SK-N-SH (cell line): ENCODE measurements around the gene BTRC. TPM values are rescaled to one million over a fixed set of nuclear protein-coding genes. Genes with fewer than 3 reads are reported as not detected.

Source experiments
- CTCF ChIA-PET: fragments of 300-600, 350-600 bp; formaldehyde crosslinking; extraction: SDS; loops from one replicate; lab custom pipeline; 2021; lab: Yijun Ruan, JAX
- POLR2A ChIA-PET: fragments of 350-600 bp; sonication (Branson Sonifier 250); formaldehyde crosslinking; extraction: SDS; loops from one replicate; lab custom pipeline; 2020; ENCODE audit warnings: antibody characterized with exemption, inconsistent platforms; lab: Yijun Ruan, JAX
- DNase-seq: peaks from one replicate; pipeline ENCODE4 v3.0.0; 2012
- H2AFZ ChIP-seq: fragments of 200-600 bp; sonication (generic); 2 replicates; pipeline ENCODE4 v1.8.1; 2016; ENCODE audit warnings: antibody characterized with exemption, mild to moderate bottlenecking, low read depth
- H3F3A ChIP-seq: fragments of 200-600 bp; sonication (generic); replicated peaks from 2 replicates; pipeline ENCODE3; 2016; ENCODE audit warnings: antibody characterized with exemption, mild to moderate bottlenecking; ENCODE audit not compliant: insufficient read depth
- H3K27ac ChIP-seq, 2 experiments: fragments of 200-500 bp in 1 of 2; fragments of 200-600 bp in 1 of 2; sonication (Bioruptor generic) in 1 of 2; sonication (generic), shearing (Covaris generic) in 1 of 2; 2 replicates each; pipeline versions ENCODE4 v1.5.1 to v1.6.1; 2014 to 2016; ENCODE audit warnings: low read depth in 2 of 2, inconsistent platforms in 1 of 2, low read length in 1 of 2, mild to moderate bottlenecking in 1 of 2, mixed read lengths in 1 of 2
- H3K27me3 ChIP-seq: fragments of 200-600 bp; sonication (generic), shearing (Covaris generic); 2 replicates; pipeline ENCODE4 v1.6.1; 2016; ENCODE audit warnings: mixed run types; ENCODE audit not compliant: insufficient read depth
- H3K36me3 ChIP-seq, 2 experiments: fragments of 200-500 bp in 1 of 2; fragments of 200-600 bp in 1 of 2; sonication (Bioruptor generic) in 1 of 2; sonication (generic) in 1 of 2; replicated peaks in 1 of 2; 2 replicates each; pipeline versions ENCODE3 to v1.5.1; 2014 to 2016; ENCODE audit warnings: low read length in 1 of 2, mild to moderate bottlenecking in 1 of 2; ENCODE audit not compliant: insufficient read depth in 2 of 2, control insufficient read depth in 1 of 2
- H3K4me1 ChIP-seq, 2 experiments: fragments of 200-500 bp in 1 of 2; fragments of 200-600 bp in 1 of 2; sonication (Bioruptor generic) in 1 of 2; sonication (generic), shearing (Covaris generic) in 1 of 2; 2 replicates each; pipeline versions ENCODE4 v1.5.1 to v1.6.1; 2014 to 2016; ENCODE audit warnings: low read depth in 1 of 2, low read length in 1 of 2, mixed run types in 1 of 2; ENCODE audit not compliant: insufficient read depth in 2 of 2, control insufficient read depth in 1 of 2
- H3K4me2 ChIP-seq: fragments of 200-600 bp; sonication (generic), shearing (Covaris generic); 2 replicates; pipeline ENCODE4 v1.6.1; 2017; ENCODE audit warnings: mixed run types
- H3K4me3 ChIP-seq, 2 experiments: fragments of 200-500 bp in 1 of 2; fragments of 200-600 bp in 1 of 2; sonication (Bioruptor generic) in 1 of 2; sonication (generic), shearing (Covaris generic) in 1 of 2; 2 replicates each; pipeline versions ENCODE4 v1.5.1 to v1.8.1; 2014 to 2016; ENCODE audit warnings: low read depth in 2 of 2, inconsistent platforms in 1 of 2, low read length in 1 of 2, mild to moderate bottlenecking in 1 of 2, mixed read lengths in 1 of 2, moderate library complexity in 1 of 2
- H3K79me2 ChIP-seq: fragments of 200-600 bp; sonication (generic); 2 replicates; pipeline ENCODE4 v1.8.1; 2017; ENCODE audit warnings: mild to moderate bottlenecking; ENCODE audit not compliant: insufficient read depth
- H3K9ac ChIP-seq: fragments of 200-600 bp; sonication (generic); 2 replicates; pipeline ENCODE4 v1.6.1; 2017; ENCODE audit warnings: mixed run types
- H3K9me2 ChIP-seq: fragments of 200-600 bp; sonication (generic); 2 replicates; pipeline ENCODE4 v1.6.1; 2017; ENCODE audit warnings: mixed run types
- H3K9me3 ChIP-seq: fragments of 200-600 bp; sonication (generic); 2 replicates; pipeline ENCODE4 v1.6.1; 2017; ENCODE audit warnings: mixed run types, mild to moderate bottlenecking, moderate library complexity
- H4K20me1 ChIP-seq: fragments of 200-600 bp; sonication (generic); 2 replicates; pipeline ENCODE4 v1.6.1; 2017; ENCODE audit warnings: mild to moderate bottlenecking, mixed run types; ENCODE audit not compliant: insufficient read depth
- CHD2 ChIP-seq: fragments of 150-350 bp; IDR thresholded peaks from 2 replicates; pipeline ENCODE4 v1.6.1; 2018; ENCODE audit warnings: low read length; ENCODE audit not compliant: partially characterized antibody
- EP300 ChIP-seq, 2 experiments: IDR thresholded peaks; 2 replicates each; pipeline versions ENCODE4 v1.4.0 to v1.6.1; 2012; ENCODE audit warnings: borderline replicate concordance in 1 of 2, low read depth in 1 of 2, low read length in 1 of 2
- EZH2phosphoT487 ChIP-seq: fragments of 200-600 bp; sonication (generic); IDR thresholded peaks from 2 replicates; pipeline ENCODE4 v1.6.1; 2017; ENCODE audit warnings: low read depth, mixed run types, mild to moderate bottlenecking, antibody characterized with exemption, moderate library complexity, borderline replicate concordance
- FOSL2 ChIP-seq: IDR thresholded peaks from 2 replicates; pipeline ENCODE4 v1.4.0; 2012; ENCODE audit warnings: low read depth, mild to moderate bottlenecking, moderate library complexity, borderline replicate concordance
- FOXM1 ChIP-seq: IDR thresholded peaks from 2 replicates; pipeline ENCODE4 v1.4.0; 2012; ENCODE audit warnings: low read depth, mild to moderate bottlenecking
- GABPA ChIP-seq: IDR thresholded peaks from 2 replicates; pipeline ENCODE4 v1.4.0; 2012; ENCODE audit warnings: low read depth, mild to moderate bottlenecking
- JUND ChIP-seq: IDR thresholded peaks from 2 replicates; pipeline ENCODE4 v1.4.0; 2012
- MEF2A ChIP-seq: IDR thresholded peaks from 2 replicates; pipeline ENCODE4 v1.4.0; 2012; ENCODE audit warnings: low read depth, borderline replicate concordance
- NRF1 ChIP-seq: IDR thresholded peaks from 2 replicates; pipeline ENCODE4 v1.6.1; 2012; ENCODE audit warnings: low read depth, mild to moderate bottlenecking, low read length
- POLR2AphosphoS5 ChIP-seq: IDR thresholded peaks from 2 replicates; pipeline ENCODE4 v1.6.1; 2012; ENCODE audit warnings: low read depth, low read length
- RCOR1 ChIP-seq: fragments of 150-350 bp; IDR thresholded peaks from 2 replicates; pipeline ENCODE4 v1.6.1; 2017; ENCODE audit warnings: antibody characterized with exemption, low read length
- REST ChIP-seq: IDR thresholded peaks from 2 replicates; pipeline ENCODE4 v1.6.1; 2012; ENCODE audit warnings: mild to moderate bottlenecking, low read depth, low read length, moderate library complexity
- RXRA ChIP-seq: IDR thresholded peaks from 2 replicates; pipeline ENCODE4 v1.4.0; 2012; ENCODE audit warnings: low read depth, mild to moderate bottlenecking, borderline replicate concordance
- SIN3A ChIP-seq: IDR thresholded peaks from 2 replicates; pipeline ENCODE4 v1.6.1; 2012; ENCODE audit warnings: low read depth, mild to moderate bottlenecking, low read length, moderate library complexity, borderline replicate concordance
- TCF12 ChIP-seq: IDR thresholded peaks from 2 replicates; pipeline ENCODE4 v1.4.0; 2012
- USF2 ChIP-seq: fragments of 150-350 bp; IDR thresholded peaks from 2 replicates; pipeline ENCODE4 v1.6.1; 2017; ENCODE audit warnings: antibody characterized with exemption, low read length, low read depth, borderline replicate concordance
- YY1 ChIP-seq: IDR thresholded peaks from 2 replicates; pipeline ENCODE4 v1.4.0; 2012; ENCODE audit warnings: low read depth, mild to moderate bottlenecking
- WGBS: methylation state at CpG from one replicate; pipeline ENCODE4 v1.1.6; 2017; ENCODE audit warnings: low lambda C conversion rate; 5-methylcytosine and 5-hydroxymethylcytosine counted together
- polyA plus RNA-seq, 3 experiments: library from polyadenylated mRNA; depleted of rRNA; stranded (reverse); fragments of >200 nt; gene quantifications; 2 replicates each; pipeline ENCODE4 v1.2.3, GENCODE V29; 2012
- TF ChIP-seq, protein P1 (sequence below): fragments of 150-350 bp; IDR thresholded peaks from 2 replicates; pipeline ENCODE4 v1.6.1; 2016; ENCODE audit warnings: mild to moderate bottlenecking, low read depth, low read length
- TF ChIP-seq, protein P2 (sequence below): IDR thresholded peaks from 2 replicates; pipeline ENCODE4 v1.4.0; 2012; ENCODE audit warnings: low read depth, borderline replicate concordance
- TF ChIP-seq, protein P3 (sequence below): IDR thresholded peaks from 2 replicates; pipeline ENCODE4 v1.4.0; 2012; ENCODE audit warnings: low read depth, borderline replicate concordance
- TF ChIP-seq, protein P4 (sequence below): IDR thresholded peaks from 2 replicates; pipeline ENCODE4 v1.4.0; 2012; ENCODE audit warnings: low read depth
- TF ChIP-seq, protein P5 (sequence below): IDR thresholded peaks from 2 replicates; pipeline ENCODE4; 2012

BTRC gene
- polyA plus RNA-seq, 1 of the 3 experiments (the other 2 are of a cell fraction) = 6.5 TPM

- Histone ChIP-seq H3K9me2 (no peaks in the 10 kb centered on the region), H3K27me3 (no peaks in the 10 kb centered on the region), H3F3A (peaks cover 6% of the 10 kb centered on the region), H3K4me3 (no peak overlapping the region), H3K27ac (no peak overlapping the region), H3K4me1 (peaks cover 0 to 9% of the 10 kb centered on the region in 2 experiments; a peak in 2 of 4 replicates), H3K79me2 (no peaks in the 10 kb centered on the region), H3K9me3 (no peaks in the 10 kb centered on the region), H3K4me2 (no peak overlapping the region), H4K20me1 (peaks cover 12% of the 10 kb centered on the region; the same call in 1 of the 2 replicates), H3K36me3 (no peaks in the 10 kb centered on the region), H3K9ac (no peak overlapping the region), H2AFZ (no peak overlapping the region)
- DNase-seq = peak; percentile 65
- POLR2A ChIA-PET = no interaction called here
- CTCF ChIA-PET = interaction anchor here (0.6 to 10.7 kb wide), 41 partner anchors 10 to 268 kb away, joined by 3 to 243 read pairs (median 4); partner anchors contain the start of gene BTRC
- WGBS = 71% methylated on average over 17 of the region's 17 CpGs
- TF ChIP-seq GABPA = no peak
- TF ChIP-seq, protein P1, sequence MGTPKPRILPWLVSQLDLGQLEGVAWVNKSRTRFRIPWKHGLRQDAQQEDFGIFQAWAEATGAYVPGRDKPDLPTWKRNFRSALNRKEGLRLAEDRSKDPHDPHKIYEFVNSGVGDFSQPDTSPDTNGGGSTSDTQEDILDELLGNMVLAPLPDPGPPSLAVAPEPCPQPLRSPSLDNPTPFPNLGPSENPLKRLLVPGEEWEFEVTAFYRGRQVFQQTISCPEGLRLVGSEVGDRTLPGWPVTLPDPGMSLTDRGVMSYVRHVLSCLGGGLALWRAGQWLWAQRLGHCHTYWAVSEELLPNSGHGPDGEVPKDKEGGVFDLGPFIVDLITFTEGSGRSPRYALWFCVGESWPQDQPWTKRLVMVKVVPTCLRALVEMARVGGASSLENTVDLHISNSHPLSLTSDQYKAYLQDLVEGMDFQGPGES = no peak
- no peak for TF ChIP-seq NRF1
- no peak for TF ChIP-seq TCF12
- no peak for TF ChIP-seq EZH2phosphoT487
- peak; percentile 9; the same call in 1 of the 2 replicates for TF ChIP-seq RCOR1
- no peak for TF ChIP-seq USF2
- TF ChIP-seq JUND = no peak
- TF ChIP-seq, protein P2, sequence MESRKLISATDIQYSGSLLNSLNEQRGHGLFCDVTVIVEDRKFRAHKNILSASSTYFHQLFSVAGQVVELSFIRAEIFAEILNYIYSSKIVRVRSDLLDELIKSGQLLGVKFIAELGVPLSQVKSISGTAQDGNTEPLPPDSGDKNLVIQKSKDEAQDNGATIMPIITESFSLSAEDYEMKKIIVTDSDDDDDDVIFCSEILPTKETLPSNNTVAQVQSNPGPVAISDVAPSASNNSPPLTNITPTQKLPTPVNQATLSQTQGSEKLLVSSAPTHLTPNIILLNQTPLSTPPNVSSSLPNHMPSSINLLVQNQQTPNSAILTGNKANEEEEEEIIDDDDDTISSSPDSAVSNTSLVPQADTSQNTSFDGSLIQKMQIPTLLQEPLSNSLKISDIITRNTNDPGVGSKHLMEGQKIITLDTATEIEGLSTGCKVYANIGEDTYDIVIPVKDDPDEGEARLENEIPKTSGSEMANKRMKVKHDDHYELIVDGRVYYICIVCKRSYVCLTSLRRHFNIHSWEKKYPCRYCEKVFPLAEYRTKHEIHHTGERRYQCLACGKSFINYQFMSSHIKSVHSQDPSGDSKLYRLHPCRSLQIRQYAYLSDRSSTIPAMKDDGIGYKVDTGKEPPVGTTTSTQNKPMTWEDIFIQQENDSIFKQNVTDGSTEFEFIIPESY = no peak
- TF ChIP-seq, protein P3, sequence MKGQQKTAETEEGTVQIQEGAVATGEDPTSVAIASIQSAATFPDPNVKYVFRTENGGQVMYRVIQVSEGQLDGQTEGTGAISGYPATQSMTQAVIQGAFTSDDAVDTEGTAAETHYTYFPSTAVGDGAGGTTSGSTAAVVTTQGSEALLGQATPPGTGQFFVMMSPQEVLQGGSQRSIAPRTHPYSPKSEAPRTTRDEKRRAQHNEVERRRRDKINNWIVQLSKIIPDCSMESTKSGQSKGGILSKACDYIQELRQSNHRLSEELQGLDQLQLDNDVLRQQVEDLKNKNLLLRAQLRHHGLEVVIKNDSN = no peak
- no peak for TF ChIP-seq RXRA
- no peak for TF ChIP-seq REST
- TF ChIP-seq, protein P4, sequence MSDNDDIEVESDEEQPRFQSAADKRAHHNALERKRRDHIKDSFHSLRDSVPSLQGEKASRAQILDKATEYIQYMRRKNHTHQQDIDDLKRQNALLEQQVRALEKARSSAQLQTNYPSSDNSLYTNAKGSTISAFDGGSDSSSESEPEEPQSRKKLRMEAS = no peak
- no peak for TF ChIP-seq MEF2A
- TF ChIP-seq FOSL2 = no peak
- TF ChIP-seq, protein P5, sequence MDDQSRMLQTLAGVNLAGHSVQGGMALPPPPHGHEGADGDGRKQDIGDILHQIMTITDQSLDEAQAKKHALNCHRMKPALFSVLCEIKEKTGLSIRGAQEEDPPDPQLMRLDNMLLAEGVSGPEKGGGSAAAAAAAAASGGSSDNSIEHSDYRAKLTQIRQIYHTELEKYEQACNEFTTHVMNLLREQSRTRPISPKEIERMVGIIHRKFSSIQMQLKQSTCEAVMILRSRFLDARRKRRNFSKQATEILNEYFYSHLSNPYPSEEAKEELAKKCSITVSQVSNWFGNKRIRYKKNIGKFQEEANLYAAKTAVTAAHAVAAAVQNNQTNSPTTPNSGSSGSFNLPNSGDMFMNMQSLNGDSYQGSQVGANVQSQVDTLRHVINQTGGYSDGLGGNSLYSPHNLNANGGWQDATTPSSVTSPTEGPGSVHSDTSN = no peak
- TF ChIP-seq YY1 = no peak
- TF ChIP-seq POLR2AphosphoS5 = no peak
- no peak for TF ChIP-seq EP300 (IDR thresholded peaks at IDR 0.05; ENCODE audit: borderline replicate concordance in 1 of 2, low read depth in 1 of 2, low read length in 1 of 2)
- TF ChIP-seq CHD2 = peak; percentile 22
- no peak for TF ChIP-seq FOXM1
- no peak for TF ChIP-seq SIN3A
Measured at GRCh38 chr10:101441541-101442455, 87.8 kb downstream of the BTRC start.
